Middle frontal gyrus (tissue), 1 donor: ENCODE data around the gene FAS.
"Not testable (repeated sequence)": the region's sequence is repeated elsewhere in the genome, so short reads cannot be mapped to it uniquely, and the experiment has no call there.

Experiments used
- DNase-seq: peaks from one replicate; pipeline ENCODE4 v3.0.0-alpha.2; 2015; ENCODE audit warnings: low spot score; ENCODE audit errors: extremely low spot score

FAS gene

DNA sequence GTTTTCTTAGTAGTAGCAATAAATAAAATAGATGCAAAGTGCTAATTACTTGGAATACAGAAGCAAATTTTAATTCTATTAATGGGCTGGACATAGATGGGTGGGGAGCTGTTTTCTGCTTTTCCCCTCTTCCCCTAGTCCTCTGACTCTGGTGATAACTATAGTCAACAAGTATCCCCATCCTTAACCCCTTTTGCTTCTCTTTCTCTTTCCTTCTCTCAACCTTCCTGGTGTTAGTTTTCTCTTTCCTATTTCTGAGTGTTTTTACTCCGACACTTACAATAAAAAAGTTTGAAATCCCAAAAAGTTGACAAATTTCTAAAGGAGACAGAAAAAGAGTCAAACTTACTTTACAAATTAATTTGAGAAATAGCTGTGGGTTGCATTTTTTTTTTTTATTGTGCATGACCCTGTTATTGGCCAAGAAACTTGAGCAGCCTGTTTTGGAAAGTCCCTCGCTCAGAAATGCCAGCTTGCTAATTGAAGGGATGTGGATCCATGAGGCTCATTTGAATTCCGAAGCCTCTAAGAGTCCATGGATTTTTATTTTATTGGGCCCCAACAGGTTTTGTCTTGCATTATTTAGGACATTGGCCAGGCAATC, 2.4 kb downstream of the FAS start:
- DNase-seq, result no peak

GRCh38 chr10:88994019-88994418, 3.4 kb downstream of the FAS start:
- no peak for DNase-seq

DNA sequence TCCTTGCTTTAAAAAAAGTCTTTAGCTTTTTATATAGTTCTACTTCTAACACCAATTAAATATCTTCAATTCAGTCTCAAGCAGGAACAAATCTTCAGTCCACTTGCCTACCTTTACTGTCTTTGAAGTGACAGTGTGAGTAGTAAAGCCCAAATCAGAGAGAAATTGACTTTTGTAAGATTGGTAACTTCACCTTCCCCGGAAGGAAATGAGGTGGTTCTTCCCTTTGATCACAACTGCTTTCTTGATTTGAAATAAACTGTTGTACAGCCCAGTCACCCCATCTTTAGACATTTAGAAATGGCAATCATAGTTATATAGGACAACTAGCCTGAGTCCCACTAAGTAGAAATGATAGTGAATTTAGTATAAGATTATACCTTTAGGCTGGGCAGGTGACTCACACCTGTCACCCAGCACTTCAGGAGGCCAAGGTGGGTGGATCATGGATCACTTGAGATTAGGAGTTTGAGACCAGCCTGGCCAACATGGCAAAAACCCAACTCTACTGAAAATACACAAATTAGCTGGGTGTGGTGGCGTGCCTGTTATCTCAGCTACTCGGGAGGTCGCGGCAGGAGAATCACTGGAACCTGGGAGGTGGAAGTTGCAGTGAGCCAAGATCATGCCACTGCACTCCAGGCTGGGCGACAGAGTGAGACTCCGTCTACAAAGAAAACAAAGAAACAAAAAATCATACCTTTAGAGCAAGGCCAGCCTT, 4.7 kb downstream of the FAS start:
- DNase-seq, result no peak

- no peak for DNase-seq
Measured at GRCh38 chr10:88996927-88997326, 6.3 kb downstream of the FAS start.

- no peak for DNase-seq
Measured at GRCh38 chr10:88999625-89000024, 9.0 kb downstream of the FAS start.

DNA sequence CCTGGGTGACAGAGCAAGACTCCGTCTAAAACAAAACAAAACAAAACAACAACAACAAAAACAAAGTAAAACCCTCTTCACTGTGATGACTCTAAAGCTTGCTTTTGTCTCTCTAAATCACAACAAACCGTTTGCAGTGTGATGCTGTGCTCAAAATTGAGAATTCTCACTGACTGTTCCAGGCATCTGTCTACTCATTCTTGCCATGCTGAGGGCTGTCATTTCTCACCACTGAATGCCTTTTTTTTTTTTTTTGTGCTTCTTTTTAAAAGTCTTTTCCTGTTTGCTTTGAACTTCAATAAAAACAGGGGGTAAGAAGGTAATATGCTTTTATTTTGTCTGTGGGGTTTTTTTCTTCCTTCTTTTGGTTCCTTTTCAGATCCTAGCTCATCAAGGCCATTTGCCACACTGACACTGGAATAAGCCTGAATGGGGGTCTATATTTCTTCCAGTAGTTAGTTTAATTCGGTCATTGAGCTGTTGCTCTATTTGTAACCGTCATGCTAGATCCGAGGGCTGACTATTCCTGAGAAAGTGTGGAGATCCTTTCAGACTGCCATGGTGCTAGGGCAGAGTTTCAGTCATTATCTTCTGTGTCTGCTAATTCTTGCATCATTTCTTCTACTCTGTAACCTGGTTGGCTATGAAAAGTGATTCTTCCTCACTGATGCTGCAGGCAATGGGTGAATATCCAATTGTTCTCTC, 10.6 kb downstream of the FAS start:
- no peak for DNase-seq

DNA sequence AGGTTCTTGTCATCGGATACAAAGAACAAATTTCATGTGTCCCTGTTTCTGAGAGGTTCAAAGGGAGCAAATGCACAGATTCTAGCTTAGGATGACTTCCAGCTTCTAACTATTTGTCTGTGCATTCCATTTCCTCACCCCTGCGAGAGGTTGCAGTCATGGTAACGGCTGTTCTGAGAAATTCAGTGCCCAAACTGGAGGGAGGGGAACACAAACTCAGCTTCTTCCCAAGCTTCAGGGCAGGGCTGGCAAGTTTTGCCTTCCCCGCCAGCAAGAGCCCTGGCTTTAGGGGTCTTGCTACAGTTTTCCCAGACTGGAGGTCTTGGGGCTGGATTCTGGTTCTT, 11.1 kb downstream of the FAS start:
- DNase-seq, result no peak

DNA sequence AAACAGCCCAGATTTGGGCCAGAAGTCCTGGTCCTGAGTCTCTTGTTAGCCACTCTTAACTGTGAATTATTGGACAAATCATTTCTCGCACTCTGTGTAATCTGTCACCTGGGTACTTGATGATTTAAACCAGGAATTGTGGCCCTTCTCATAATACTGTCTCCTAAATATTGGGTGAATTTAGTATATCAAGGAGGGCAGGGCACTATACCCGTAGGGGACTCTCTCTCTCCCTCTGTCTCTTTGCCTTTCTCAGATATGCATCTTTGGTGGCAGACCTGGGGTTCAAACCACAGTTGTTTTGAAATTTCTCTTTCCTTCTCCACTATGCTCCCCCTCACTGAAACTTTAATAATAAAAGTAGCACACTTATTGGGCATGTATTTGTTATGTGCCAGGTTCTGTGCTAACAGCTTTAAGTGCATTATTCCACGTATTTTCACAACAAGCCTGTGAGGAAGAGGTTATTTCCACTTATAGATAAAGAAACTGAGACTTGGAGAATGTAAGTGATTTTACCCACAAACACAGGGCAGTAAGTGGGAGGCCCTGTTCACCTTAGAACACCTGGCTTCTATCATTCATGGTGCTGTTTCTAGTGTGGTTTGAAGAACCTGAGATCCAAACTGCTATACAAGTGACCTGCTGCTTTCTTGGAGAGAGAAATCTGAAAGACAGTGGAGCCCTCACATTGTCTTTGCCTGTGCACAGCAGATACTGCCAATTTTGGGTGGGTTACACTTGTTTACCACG, 11.8 kb downstream of the FAS start:
- DNase-seq, result no peak

DNA sequence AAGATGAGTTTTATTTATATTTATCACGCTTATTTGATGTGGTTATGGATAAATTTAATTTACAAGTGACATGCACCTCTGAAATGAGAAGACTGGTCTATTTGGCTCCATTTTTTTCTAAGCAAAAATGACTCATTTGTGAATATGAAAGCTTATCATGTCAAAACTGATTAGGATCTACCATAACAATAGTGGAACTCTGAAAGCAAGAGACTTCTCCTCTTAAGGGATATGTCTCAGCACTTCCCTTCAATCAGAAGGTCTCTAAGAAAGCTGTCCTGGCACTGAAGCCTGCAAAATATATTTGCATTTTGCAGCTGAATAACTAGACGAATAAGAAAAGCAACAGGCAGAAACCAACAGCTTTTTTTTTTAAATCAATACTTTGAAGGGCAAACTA, 12.7 kb downstream of the FAS start:
- no peak for DNase-seq

- DNase-seq, result no peak
Measured at GRCh38 chr10:89007129-89007893, 16.7 kb downstream of the FAS start.

DNA sequence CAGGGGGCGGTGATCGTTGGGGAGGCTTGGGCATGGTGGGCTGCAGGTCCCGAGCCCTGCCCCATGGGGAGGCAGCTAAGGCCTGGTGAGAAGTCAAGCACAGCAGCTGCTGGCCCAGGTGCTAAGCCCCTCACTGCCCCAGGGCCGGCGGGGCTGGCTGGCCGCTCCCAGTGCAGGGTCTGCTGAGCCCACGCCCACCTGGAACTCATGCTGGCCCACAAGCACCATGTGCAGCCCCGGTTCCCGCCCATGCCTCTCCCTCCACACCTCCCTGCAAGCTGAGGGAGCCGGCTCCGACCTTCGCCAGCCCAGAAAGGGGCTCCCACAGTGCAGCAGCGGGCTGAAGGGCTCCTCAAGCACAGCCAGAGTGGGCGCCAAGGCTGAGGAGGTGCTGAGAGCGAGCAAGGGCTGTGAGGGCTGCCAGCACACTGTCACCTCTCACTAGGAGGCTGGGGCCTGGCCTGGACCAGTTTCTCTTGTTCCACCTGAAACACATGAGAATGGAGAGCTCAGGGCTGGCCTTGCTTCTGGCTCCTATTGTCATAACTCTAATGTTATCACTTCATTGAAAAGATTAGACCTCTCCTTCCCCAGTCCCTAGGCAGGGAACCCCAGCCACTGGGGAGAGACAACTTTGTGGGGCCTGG, 28.2 kb downstream of the FAS start:
- not testable (repeated sequence) for DNase-seq

- no peak for DNase-seq
Measured at GRCh38 chr10:89019569-89020327, 29.1 kb downstream of the FAS start.

- not testable (repeated sequence) for DNase-seq
Measured at GRCh38 chr10:89021526-89021925, 30.9 kb downstream of the FAS start.

DNA sequence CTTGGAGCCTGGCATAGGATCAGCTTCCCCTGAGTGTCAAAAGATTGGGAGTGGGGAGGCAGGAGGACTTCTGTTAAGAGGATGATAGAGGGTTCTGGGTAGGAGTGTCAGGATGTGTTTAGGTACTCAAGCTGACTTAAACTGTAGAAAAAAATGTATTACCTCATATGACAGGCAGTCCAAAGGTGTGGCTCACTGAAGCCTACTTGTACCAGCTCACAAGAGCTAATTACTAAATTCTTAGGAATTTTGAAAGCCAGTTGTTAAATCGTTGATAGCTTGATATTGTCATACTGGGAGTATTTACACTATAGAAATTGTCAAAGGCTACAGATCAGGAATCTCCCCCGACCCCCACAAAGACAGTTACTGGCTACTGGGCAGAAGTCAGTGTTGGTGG, 32.1 kb downstream of the FAS start:
- DNase-seq, result no peak

GRCh38 chr10:89025453-89025852, 34.9 kb downstream of the FAS start:
- no peak for DNase-seq

- no peak for DNase-seq
Measured at GRCh38 chr10:89029181-89029580, 38.6 kb downstream of the FAS start.

GRCh38 chr10:89029785-89030437, 39.3 kb downstream of the FAS start:
- peak; percentile 55 for DNase-seq

GRCh38 chr10:89030791-89031190, 40.2 kb downstream of the FAS start:
- DNase-seq, result no peak

GRCh38 chr10:89032141-89032891, 41.7 kb downstream of the FAS start:
- DNase-seq, result no peak
